ENCODE results near the gene JARID2.

DNA sequence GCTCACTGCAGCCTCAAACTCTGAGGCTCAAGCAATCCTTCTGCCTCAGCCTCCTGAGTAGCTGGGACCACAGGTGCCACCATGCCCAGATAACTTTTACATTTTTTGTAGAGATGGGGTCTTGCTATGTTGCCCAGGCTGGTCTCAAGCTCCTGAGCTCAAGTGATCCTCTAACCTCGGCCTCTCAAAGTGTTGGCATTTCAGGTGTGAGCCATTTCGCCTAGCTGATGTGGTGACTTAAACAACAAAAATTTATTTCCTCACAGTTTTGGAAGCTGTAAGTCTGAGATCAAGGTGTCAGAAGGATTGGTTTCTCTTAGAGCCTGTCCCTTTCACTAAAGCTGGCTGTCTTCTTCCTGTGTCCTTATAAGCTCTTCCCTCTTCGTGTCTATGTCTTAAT lies 15.0 kb upstream of the JARID2 start:
- no peak for TF ChIP-seq SP1 (IDR thresholded peaks at IDR 0.05; ENCODE audit: low read depth, low read length)
- no peak for TF ChIP-seq NBN (IDR thresholded peaks at IDR 0.05)
- TF ChIP-seq TCF12 (IDR thresholded peaks at IDR 0.05; ENCODE audit: low read depth, low read length), result no peak
- no peak for TF ChIP-seq POLR2A (IDR thresholded peaks at IDR 0.05; ENCODE audit: low read depth, low read length)
- no peak for TF ChIP-seq RBBP5 (conservative IDR thresholded peaks at IDR 0.05)
- TF ChIP-seq, protein P1, sequence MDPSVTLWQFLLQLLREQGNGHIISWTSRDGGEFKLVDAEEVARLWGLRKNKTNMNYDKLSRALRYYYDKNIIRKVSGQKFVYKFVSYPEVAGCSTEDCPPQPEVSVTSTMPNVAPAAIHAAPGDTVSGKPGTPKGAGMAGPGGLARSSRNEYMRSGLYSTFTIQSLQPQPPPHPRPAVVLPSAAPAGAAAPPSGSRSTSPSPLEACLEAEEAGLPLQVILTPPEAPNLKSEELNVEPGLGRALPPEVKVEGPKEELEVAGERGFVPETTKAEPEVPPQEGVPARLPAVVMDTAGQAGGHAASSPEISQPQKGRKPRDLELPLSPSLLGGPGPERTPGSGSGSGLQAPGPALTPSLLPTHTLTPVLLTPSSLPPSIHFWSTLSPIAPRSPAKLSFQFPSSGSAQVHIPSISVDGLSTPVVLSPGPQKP (IDR thresholded peaks at IDR 0.05; ENCODE audit: low read depth, low read length), result no peak
- no peak for TF ChIP-seq EZH2 (IDR thresholded peaks at IDR 0.05; ENCODE audit: borderline replicate concordance, control insufficient read depth, low read depth, low read length)
- TF ChIP-seq CHD1 (IDR thresholded peaks at IDR 0.05; ENCODE audit: low read depth, low read length), result no peak
- TF ChIP-seq, protein P2, sequence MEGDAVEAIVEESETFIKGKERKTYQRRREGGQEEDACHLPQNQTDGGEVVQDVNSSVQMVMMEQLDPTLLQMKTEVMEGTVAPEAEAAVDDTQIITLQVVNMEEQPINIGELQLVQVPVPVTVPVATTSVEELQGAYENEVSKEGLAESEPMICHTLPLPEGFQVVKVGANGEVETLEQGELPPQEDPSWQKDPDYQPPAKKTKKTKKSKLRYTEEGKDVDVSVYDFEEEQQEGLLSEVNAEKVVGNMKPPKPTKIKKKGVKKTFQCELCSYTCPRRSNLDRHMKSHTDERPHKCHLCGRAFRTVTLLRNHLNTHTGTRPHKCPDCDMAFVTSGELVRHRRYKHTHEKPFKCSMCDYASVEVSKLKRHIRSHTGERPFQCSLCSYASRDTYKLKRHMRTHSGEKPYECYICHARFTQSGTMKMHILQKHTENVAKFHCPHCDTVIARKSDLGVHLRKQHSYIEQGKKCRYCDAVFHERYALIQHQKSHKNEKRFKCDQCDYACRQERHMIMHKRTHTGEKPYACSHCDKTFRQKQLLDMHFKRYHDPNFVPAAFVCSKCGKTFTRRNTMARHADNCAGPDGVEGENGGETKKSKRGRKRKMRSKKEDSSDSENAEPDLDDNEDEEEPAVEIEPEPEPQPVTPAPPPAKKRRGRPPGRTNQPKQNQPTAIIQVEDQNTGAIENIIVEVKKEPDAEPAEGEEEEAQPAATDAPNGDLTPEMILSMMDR (IDR thresholded peaks at IDR 0.05 in 2 of 3, conservative IDR thresholded peaks at IDR 0.05 in 1 of 3; ENCODE audit: control insufficient read depth in 2 of 3, extremely low read depth in 1 of 3, insufficient read depth in 1 of 3, low read depth in 3 of 3, low read length in 3 of 3), result no peak
- no peak for TF ChIP-seq ESRRA (IDR thresholded peaks at IDR 0.05; ENCODE audit: low read length)
- no peak for TF ChIP-seq JUNB (IDR thresholded peaks at IDR 0.05)
